ENCODE results near the gene DCUN1D3. TPM values are rescaled to one million over a fixed set of nuclear protein-coding genes. Genes with fewer than 3 reads are reported as not detected.
"Not testable (repeated sequence)": the region's sequence is repeated elsewhere in the genome, so short reads cannot be mapped to it uniquely, and the experiment has no call there.

DCUN1D3 gene
- total RNA-seq, 2 experiments from 2014 or later: 3.1 to 4.5 TPM

GRCh38 chr16:20866801-20867200, 33.4 kb downstream of the DCUN1D3 start:
- POLR2A ChIA-PET: no interaction called here
- H4K20me1 ChIP-seq (ENCODE audit: insufficient read depth, low read length): no peaks in the 10 kb centered on the region
- H3K79me2 ChIP-seq (ENCODE audit: insufficient read depth, low read depth, low read length): no peaks in the 10 kb centered on the region
- intact Hi-C loops (cut with micrococcal nuclease; ENCODE audit: unreplicated experiment): no loop called here
- H3K4me1 ChIP-seq (ENCODE audit: insufficient read depth, low read length, poor library complexity, severe bottlenecking): no peaks in the 10 kb centered on the region
- no TSS peak for BruUV-seq (replicated peaks)
- DNase-seq (ENCODE audit: low spot score): no peak
- no peaks in the 10 kb centered on the region for H3K9me2 ChIP-seq (ENCODE audit: insufficient read depth, low read length)
- H3K27ac ChIP-seq (ENCODE audit: low read depth, low read length, poor library complexity, severe bottlenecking): no peak overlapping the region
- H3K4me3 ChIP-seq (ENCODE audit: low read depth, low read length, poor library complexity, severe bottlenecking): no peak overlapping the region
- no peak overlapping the region for H3K4me2 ChIP-seq (ENCODE audit: low read length)
- TF ChIP-seq EZH2phosphoT487 (IDR thresholded peaks at IDR 0.05; ENCODE audit: borderline replicate concordance, low read depth, low read length) (no peak), CTCF (conservative IDR thresholded peaks at IDR 0.05; ENCODE audit: low read length) (no peak)
- CTCF ChIA-PET (ENCODE audit: unreplicated experiment): interaction anchor here (0.5 kb wide), 1 partner anchor 1289 kb away, joined by 3 read pairs; no protein-coding TSS in a partner anchor
- H3K36me3 ChIP-seq (ENCODE audit: insufficient read depth, low read length): 0 out of 2 replicates have a peak, but pooled peaks cover 5% of the 10 kb centered on the region
- H3K9me3 ChIP-seq (ENCODE audit: low read length): no peaks in the 10 kb centered on the region
- H2AFZ ChIP-seq (ENCODE audit: low read length): no peak overlapping the region

- ChIA-PET POLR2A (no interaction called here), CTCF (ENCODE audit: unreplicated experiment) (interaction anchor here (0.5 kb wide), 1 partner anchor 1288 kb away, joined by 3 read pairs; no protein-coding TSS in a partner anchor)
- no peaks in the 10 kb centered on the region for H3K79me2 ChIP-seq (ENCODE audit: insufficient read depth, low read depth, low read length)
- no peak overlapping the region for H2AFZ ChIP-seq (ENCODE audit: low read length)
- H3K27ac ChIP-seq (ENCODE audit: low read depth, low read length, poor library complexity, severe bottlenecking): no peak overlapping the region
- H3K9me3 ChIP-seq (ENCODE audit: low read length): no peaks in the 10 kb centered on the region
- H3K4me1 ChIP-seq (ENCODE audit: insufficient read depth, low read length, poor library complexity, severe bottlenecking): no peaks in the 10 kb centered on the region
- no peak for TF ChIP-seq EZH2phosphoT487 (IDR thresholded peaks at IDR 0.05; ENCODE audit: borderline replicate concordance, low read depth, low read length)
- no peak for TF ChIP-seq CTCF (conservative IDR thresholded peaks at IDR 0.05; ENCODE audit: low read length)
- H3K36me3 ChIP-seq (ENCODE audit: insufficient read depth, low read length): 0 out of 2 replicates have a peak, but pooled peaks cover 5% of the 10 kb centered on the region
- H3K9me2 ChIP-seq (ENCODE audit: insufficient read depth, low read length): no peaks in the 10 kb centered on the region
- intact Hi-C loops (cut with micrococcal nuclease; ENCODE audit: unreplicated experiment): no loop called here
- no peak overlapping the region for H3K4me3 ChIP-seq (ENCODE audit: low read depth, low read length, poor library complexity, severe bottlenecking)
- no TSS peak for BruUV-seq (replicated peaks)
- DNase-seq (ENCODE audit: low spot score): no peak
- no peak overlapping the region for H3K4me2 ChIP-seq (ENCODE audit: low read length)
- no peaks in the 10 kb centered on the region for H4K20me1 ChIP-seq (ENCODE audit: insufficient read depth, low read length)
Measured at GRCh38 chr16:20866145-20866772, 33.9 kb downstream of the DCUN1D3 start.

GRCh38 chr16:20865420-20866131, 34.6 kb downstream of the DCUN1D3 start:
- Histone ChIP-seq H3K27ac (ENCODE audit: low read depth, low read length, poor library complexity, severe bottlenecking) (no peak overlapping the region), H3K36me3 (ENCODE audit: insufficient read depth, low read length) (0 out of 2 replicates have a peak, but pooled peaks cover 5% of the 10 kb centered on the region), H4K20me1 (ENCODE audit: insufficient read depth, low read length) (no peaks in the 10 kb centered on the region), H3K4me2 (ENCODE audit: low read length) (no peak overlapping the region), H3K4me1 (ENCODE audit: insufficient read depth, low read length, poor library complexity, severe bottlenecking) (no peaks in the 10 kb centered on the region), H3K9me2 (ENCODE audit: insufficient read depth, low read length) (no peaks in the 10 kb centered on the region), H3K9me3 (ENCODE audit: low read length) (no peaks in the 10 kb centered on the region), H3K79me2 (ENCODE audit: insufficient read depth, low read depth, low read length) (no peaks in the 10 kb centered on the region), H3K4me3 (ENCODE audit: low read depth, low read length, poor library complexity, severe bottlenecking) (no peak overlapping the region), H2AFZ (ENCODE audit: low read length) (no peak overlapping the region)
- no peak for DNase-seq (ENCODE audit: low spot score)
- POLR2A ChIA-PET: no interaction called here
- no TSS peak for BruUV-seq (replicated peaks)
- TF ChIP-seq CTCF (conservative IDR thresholded peaks at IDR 0.05; ENCODE audit: low read length) (no peak), EZH2phosphoT487 (IDR thresholded peaks at IDR 0.05; ENCODE audit: borderline replicate concordance, low read depth, low read length) (no peak)
- CTCF ChIA-PET (ENCODE audit: unreplicated experiment): no interaction called here
- intact Hi-C loops (cut with micrococcal nuclease; ENCODE audit: unreplicated experiment): no loop called here

GRCh38 chr16:20864376-20864775, 35.8 kb downstream of the DCUN1D3 start:
- H3K79me2 ChIP-seq (ENCODE audit: insufficient read depth, low read depth, low read length); CTCF ChIA-PET (ENCODE audit: unreplicated experiment); H3K9me3 ChIP-seq (ENCODE audit: low read length); H4K20me1 ChIP-seq (ENCODE audit: insufficient read depth, low read length); BruUV-seq (replicated peaks); H3K9me2 ChIP-seq (ENCODE audit: insufficient read depth, low read length); H3K4me2 ChIP-seq (ENCODE audit: low read length); H3K4me3 ChIP-seq (ENCODE audit: low read depth, low read length, poor library complexity, severe bottlenecking); DNase-seq (ENCODE audit: low spot score); H3K4me1 ChIP-seq (ENCODE audit: insufficient read depth, low read length, poor library complexity, severe bottlenecking); intact Hi-C loops (cut with micrococcal nuclease; ENCODE audit: unreplicated experiment); H2AFZ ChIP-seq (ENCODE audit: low read length); H3K27ac ChIP-seq (ENCODE audit: low read depth, low read length, poor library complexity, severe bottlenecking): not testable (repeated sequence)
- POLR2A ChIA-PET: interaction anchor here (1.4 kb wide), 1 partner anchor 9 kb away, joined by 4 read pairs; no protein-coding TSS in a partner anchor
- H3K36me3 ChIP-seq (ENCODE audit: insufficient read depth, low read length): peaks cover 12% of the 10 kb centered on the region; the same call in 1 of the 2 replicates
